Colonic mucosa (tissue), 4 donors: ENCODE results near the gene DAND5. TPM values are rescaled to one million over a fixed set of nuclear protein-coding genes. Genes with fewer than 3 reads are reported as not detected.

Experiments
- DNase-seq: peaks from one replicate; pipeline ENCODE4 v3.0.0-alpha.2; 2020
- H3K27ac ChIP-seq: fragments of 200-600 bp; one replicate; pipeline ENCODE4 v1.8.0; 2021
- H3K27me3 ChIP-seq: fragments of 200-600 bp; one replicate; pipeline ENCODE4 v1.8.0; 2021
- H3K36me3 ChIP-seq: fragments of 200-600 bp; one replicate; pipeline ENCODE4 v1.8.0; 2021
- H3K4me1 ChIP-seq: fragments of 200-600 bp; one replicate; pipeline ENCODE4 v1.8.0; 2021; ENCODE audit warnings: mild to moderate bottlenecking
- H3K4me3 ChIP-seq: fragments of 200-600 bp; one replicate; pipeline ENCODE4 v1.8.0; 2021
- H3K9ac ChIP-seq, 2 donors: one replicate each; pipeline ENCODE4 v1.7.0; 2013; ENCODE audit warnings: control low read depth in 2 of 2, low read depth in 2 of 2, low read length in 2 of 2
- H3K9me3 ChIP-seq: fragments of 200-600 bp; one replicate; pipeline ENCODE4 v1.8.0; 2021
- CTCF ChIP-seq: fragments of 200-600 bp; IDR thresholded peaks from one replicate; pipeline ENCODE4 v1.8.0; 2022; ENCODE audit warnings: antibody characterized with exemption, mild to moderate bottlenecking
- intact Hi-C: fragments of 100-400 bp; cut with DNase I; formaldehyde crosslinking; loops from one replicate; pipeline ENCODE4 v1.14.1; 2022
- total RNA-seq, 2 donors: library from RNA; stranded (reverse); fragmentation: NEBNext Ultra II Directional in 1 of 2; extraction: Animal tissue kit (Norgen Biotek cat#: 25700) in 1 of 2; gene quantifications; one replicate each; pipeline ENCODE4 v1.2.1, GENCODE V29; 2021
- donor health status: healthy.
- donor health status: DM: no; HTN: no; CAD: no.
- donor health status: DM: no; HTN: no; CAD: no.

Gene DAND5
- total RNA-seq, 2 donors from 2014 or later: 0.19 to 0.27 TPM

- Histone ChIP-seq H3K9ac (no peak overlapping the region), H3K27ac (no peak overlapping the region)
- peak; percentile 74 for DNase-seq
Measured at GRCh38 chr19:13004273-13004672, 34.9 kb downstream of the DAND5 start.

GRCh38 chr19:13005253-13005652, 35.9 kb downstream of the DAND5 start:
- Histone ChIP-seq H3K9me3 (no peaks in the 10 kb centered on the region), H3K36me3 (no peaks in the 10 kb centered on the region), H3K27ac (no peak overlapping the region), H3K27me3 (no peaks in the 10 kb centered on the region), H3K4me3 (no peak overlapping the region), H3K4me1 (no peaks in the 10 kb centered on the region), H3K9ac (no peak overlapping the region)
- intact Hi-C loops: no loop called here
- TF ChIP-seq CTCF: no peak
- no peak for DNase-seq

More at GRCh38 chr19:13004273-13004672, 34.9 kb downstream of the DAND5 start:
- intact Hi-C loops: no loop called here
- Histone ChIP-seq H3K9me3 (no peaks in the 10 kb centered on the region), H3K36me3 (no peaks in the 10 kb centered on the region), H3K4me3 (no peak overlapping the region), H3K27me3 (no peaks in the 10 kb centered on the region), H3K4me1 (no peaks in the 10 kb centered on the region)
- TF ChIP-seq CTCF: no peak

GRCh38 chr19:13005861-13006370, 36.5 kb downstream of the DAND5 start:
- Histone ChIP-seq H3K4me3 (no peak overlapping the region), H3K36me3 (no peaks in the 10 kb centered on the region), H3K9ac (no peak overlapping the region), H3K4me1 (no peaks in the 10 kb centered on the region), H3K27ac (no peak overlapping the region), H3K9me3 (no peaks in the 10 kb centered on the region), H3K27me3 (no peaks in the 10 kb centered on the region)
- intact Hi-C loops: no loop called here
- no peak for TF ChIP-seq CTCF
- no peak for DNase-seq

- Histone ChIP-seq H3K4me3 (no peak overlapping the region), H3K9ac (no peak overlapping the region), H3K36me3 (no peaks in the 10 kb centered on the region), H3K27me3 (no peaks in the 10 kb centered on the region), H3K9me3 (no peaks in the 10 kb centered on the region), H3K27ac (no peak overlapping the region), H3K4me1 (no peaks in the 10 kb centered on the region)
- DNase-seq: no peak
- TF ChIP-seq CTCF: no peak
- intact Hi-C loops: no loop called here
Measured at GRCh38 chr19:13006431-13007281, 37.3 kb downstream of the DAND5 start.

GRCh38 chr19:13007292-13008045, 38.1 kb downstream of the DAND5 start:
- Histone ChIP-seq H3K4me3 (no peak overlapping the region), H3K36me3 (no peaks in the 10 kb centered on the region)

More at GRCh38 chr19:13007292-13008045, 38.1 kb downstream of the DAND5 start:
- no peak for TF ChIP-seq CTCF
- no peaks in the 10 kb centered on the region for H3K4me1 ChIP-seq
- peak overlapping the region in 1 of 2 donors; percentile 58 for H3K9ac ChIP-seq
- H3K9me3 ChIP-seq: no peaks in the 10 kb centered on the region
- no peaks in the 10 kb centered on the region for H3K27me3 ChIP-seq
- H3K27ac ChIP-seq: no peak overlapping the region
- intact Hi-C loops: no loop called here
- DNase-seq: no peak
